SU-DHL-6 (cell line): ENCODE results near the gene MRO.

ENCODE experiments used
- EZH2phosphoT487 ChIP-seq: fragments of 200-600 bp; sonication (generic), shearing (Covaris generic); conservative IDR thresholded peaks from 2 replicates; pipeline ENCODE4 v1.6.1; 2018; ENCODE audit warnings: mild to moderate bottlenecking, antibody characterized with exemption, low read length, moderate library complexity, mixed read lengths
- TF ChIP-seq, protein P1 (sequence below): fragments of 200-600 bp; sonication (generic); IDR thresholded peaks from one replicate; pipeline ENCODE4 v1.5.1; 2017; ENCODE audit warnings: antibody characterized with exemption, mild to moderate bottlenecking, low read length, moderate library complexity; ENCODE audit not compliant: insufficient read depth, poor library complexity, severe bottlenecking

DNA sequence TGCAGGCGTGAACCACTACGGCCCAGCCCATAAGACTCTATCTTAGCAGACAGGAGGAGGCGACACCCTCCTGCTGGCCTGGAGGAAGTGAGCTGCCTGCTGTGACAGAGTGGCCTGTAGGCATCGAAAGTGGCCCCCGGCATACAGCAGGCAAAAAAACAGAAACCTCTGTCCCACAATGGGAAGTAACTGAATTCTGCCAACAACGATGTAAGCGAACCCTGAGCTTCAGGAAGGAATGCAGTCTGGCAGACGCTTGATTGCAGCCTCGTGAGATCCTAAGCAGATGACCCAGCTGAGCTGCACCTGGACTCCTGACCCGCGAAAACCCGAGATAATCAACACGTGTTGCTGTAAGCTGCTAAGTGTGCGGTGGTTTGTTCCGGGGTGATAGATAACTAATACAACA is 13.6 kb downstream of the MRO start:
- TF ChIP-seq, protein P1, sequence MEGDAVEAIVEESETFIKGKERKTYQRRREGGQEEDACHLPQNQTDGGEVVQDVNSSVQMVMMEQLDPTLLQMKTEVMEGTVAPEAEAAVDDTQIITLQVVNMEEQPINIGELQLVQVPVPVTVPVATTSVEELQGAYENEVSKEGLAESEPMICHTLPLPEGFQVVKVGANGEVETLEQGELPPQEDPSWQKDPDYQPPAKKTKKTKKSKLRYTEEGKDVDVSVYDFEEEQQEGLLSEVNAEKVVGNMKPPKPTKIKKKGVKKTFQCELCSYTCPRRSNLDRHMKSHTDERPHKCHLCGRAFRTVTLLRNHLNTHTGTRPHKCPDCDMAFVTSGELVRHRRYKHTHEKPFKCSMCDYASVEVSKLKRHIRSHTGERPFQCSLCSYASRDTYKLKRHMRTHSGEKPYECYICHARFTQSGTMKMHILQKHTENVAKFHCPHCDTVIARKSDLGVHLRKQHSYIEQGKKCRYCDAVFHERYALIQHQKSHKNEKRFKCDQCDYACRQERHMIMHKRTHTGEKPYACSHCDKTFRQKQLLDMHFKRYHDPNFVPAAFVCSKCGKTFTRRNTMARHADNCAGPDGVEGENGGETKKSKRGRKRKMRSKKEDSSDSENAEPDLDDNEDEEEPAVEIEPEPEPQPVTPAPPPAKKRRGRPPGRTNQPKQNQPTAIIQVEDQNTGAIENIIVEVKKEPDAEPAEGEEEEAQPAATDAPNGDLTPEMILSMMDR: no peak
- TF ChIP-seq EZH2phosphoT487: no peak
